ENCODE measurements around the gene FGF5.

- TF ChIP-seq, protein P1, sequence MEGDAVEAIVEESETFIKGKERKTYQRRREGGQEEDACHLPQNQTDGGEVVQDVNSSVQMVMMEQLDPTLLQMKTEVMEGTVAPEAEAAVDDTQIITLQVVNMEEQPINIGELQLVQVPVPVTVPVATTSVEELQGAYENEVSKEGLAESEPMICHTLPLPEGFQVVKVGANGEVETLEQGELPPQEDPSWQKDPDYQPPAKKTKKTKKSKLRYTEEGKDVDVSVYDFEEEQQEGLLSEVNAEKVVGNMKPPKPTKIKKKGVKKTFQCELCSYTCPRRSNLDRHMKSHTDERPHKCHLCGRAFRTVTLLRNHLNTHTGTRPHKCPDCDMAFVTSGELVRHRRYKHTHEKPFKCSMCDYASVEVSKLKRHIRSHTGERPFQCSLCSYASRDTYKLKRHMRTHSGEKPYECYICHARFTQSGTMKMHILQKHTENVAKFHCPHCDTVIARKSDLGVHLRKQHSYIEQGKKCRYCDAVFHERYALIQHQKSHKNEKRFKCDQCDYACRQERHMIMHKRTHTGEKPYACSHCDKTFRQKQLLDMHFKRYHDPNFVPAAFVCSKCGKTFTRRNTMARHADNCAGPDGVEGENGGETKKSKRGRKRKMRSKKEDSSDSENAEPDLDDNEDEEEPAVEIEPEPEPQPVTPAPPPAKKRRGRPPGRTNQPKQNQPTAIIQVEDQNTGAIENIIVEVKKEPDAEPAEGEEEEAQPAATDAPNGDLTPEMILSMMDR (IDR thresholded peaks at IDR 0.05; ENCODE audit: low read depth, low read length) = peak; percentile 26
- TF ChIP-seq POLR2A (IDR thresholded peaks at IDR 0.05; ENCODE audit: extremely low read depth, insufficient read length) (no peak), MYC (IDR thresholded peaks at IDR 0.05; ENCODE audit: low read depth, low read length) (no peak)
These were observed 70.1 kb downstream of the FGF5 start for GRCh38 chr4:80336582-80336981.
